CD4-positive, alpha-beta T cell treated with Interferon alpha-2 for 1 hour (primary cell): ENCODE data around the gene KRT86.

Source experiments
- DNase-seq, 2 donors: peaks; one replicate each; pipeline ENCODE4 v3.0.0-alpha.2; 2020 to 2022

KRT86 gene

DNA sequence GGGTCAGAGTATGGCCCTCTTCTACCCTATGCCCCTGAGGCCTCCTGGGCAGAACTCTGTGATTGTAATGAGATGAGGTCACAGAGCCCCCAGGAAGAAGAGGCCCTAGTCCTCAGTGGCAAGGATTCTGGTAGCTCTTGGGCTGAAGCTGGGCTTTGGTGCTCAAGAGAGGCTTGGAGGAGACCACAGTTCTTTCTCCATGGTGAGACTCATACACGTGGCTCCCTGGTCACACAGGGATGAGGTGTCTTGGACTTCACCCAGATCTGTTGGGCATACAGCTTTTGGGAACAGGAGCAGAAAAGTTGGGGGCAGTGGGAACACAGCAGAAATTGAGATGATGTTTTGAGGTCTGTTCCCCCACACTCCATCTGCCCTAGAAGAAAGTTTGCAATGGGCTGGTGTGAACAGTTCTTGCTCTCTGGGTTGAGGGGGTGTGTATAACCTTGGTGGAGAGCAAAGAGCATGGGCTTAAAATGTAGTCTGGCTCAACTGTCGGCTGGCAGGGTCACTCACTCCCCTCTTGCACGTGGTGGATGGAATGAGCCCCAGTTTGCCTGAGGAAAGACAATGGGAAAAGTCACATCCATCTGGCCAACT is at the start of gene KRT86:
Gene KRT86 (plus strand): TSS at position 125 of the 600 bp plus-strand sequence. CDS start 27,272 bp downstream, outside the sequence.
- no peak for DNase-seq

DNA sequence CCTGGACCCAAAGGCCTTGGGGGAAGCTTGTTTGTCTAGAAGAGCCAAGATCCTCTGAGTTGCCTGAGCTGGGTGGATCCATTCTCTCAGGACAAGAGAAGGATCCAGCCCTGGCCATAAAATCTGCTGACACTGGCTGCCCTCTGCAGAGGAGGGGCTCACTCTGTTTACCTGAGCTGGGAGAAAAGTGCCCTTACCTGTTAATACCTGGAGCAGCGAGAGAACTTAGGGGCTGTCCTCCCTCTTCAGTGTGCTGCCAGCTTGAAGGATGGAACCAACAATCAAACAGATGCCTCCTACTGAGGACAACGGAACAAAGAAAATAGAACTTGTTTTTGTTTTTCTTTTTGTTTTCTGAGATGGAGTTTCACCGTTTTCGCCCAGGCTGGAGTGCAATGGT is 48.7 kb upstream of the KRT86 start:
- no peak for DNase-seq

DNA sequence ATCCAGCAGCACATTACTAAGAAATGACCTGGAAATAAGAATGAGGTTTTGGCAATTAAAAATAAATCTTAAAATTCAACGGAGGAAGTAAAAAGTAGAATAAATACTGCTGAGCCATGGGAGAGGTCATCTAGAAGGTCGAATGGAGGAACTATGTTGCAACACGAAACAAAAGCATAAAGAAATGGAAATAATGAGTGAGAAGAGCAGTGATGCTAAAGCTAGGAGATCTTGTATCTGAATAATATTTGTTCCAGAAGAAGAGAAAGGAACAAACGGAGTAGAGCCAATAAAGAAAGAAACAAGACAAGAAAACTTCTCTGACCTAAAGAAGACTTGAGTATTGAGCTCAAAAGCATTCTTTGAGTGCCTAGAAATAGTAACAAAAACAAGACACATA is 48.0 kb upstream of the KRT86 start:
- no peak for DNase-seq

- DNase-seq = no peak
These were observed 46.8 kb upstream of the KRT86 start for GRCh38 chr12:52227606-52228166.

DNA sequence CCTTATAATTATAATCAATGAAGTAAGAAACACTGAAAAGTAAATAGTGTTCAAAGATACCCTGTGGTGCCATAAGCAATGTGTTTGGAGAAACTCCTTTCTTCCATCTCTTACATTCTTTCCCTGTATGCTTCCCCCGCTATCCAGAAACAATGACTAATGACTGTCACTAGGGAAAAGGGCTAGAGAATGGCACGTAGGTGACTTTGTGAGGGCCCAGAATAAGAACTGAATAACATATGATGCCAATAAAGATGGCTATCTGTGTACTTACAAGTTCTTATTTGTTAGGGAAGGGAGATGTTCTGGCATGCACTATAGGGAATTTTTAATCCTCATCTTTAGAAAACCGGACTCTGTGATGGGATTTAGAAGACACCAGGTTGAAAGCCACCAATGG is 46.1 kb upstream of the KRT86 start:
- no peak for DNase-seq

GRCh38 chr12:52228931-52229330 is 45.5 kb upstream of the KRT86 start:
- no peak for DNase-seq

GRCh38 chr12:52229836-52230343 is 44.6 kb upstream of the KRT86 start:
- no peak for DNase-seq

- DNase-seq = no peak
These were observed 43.8 kb upstream of the KRT86 start for GRCh38 chr12:52230364-52231281.

GRCh38 chr12:52231305-52232202 is 42.9 kb upstream of the KRT86 start:
- no peak for DNase-seq

- no peak for DNase-seq
These were observed 42.2 kb upstream of the KRT86 start for GRCh38 chr12:52232203-52232673.

DNA sequence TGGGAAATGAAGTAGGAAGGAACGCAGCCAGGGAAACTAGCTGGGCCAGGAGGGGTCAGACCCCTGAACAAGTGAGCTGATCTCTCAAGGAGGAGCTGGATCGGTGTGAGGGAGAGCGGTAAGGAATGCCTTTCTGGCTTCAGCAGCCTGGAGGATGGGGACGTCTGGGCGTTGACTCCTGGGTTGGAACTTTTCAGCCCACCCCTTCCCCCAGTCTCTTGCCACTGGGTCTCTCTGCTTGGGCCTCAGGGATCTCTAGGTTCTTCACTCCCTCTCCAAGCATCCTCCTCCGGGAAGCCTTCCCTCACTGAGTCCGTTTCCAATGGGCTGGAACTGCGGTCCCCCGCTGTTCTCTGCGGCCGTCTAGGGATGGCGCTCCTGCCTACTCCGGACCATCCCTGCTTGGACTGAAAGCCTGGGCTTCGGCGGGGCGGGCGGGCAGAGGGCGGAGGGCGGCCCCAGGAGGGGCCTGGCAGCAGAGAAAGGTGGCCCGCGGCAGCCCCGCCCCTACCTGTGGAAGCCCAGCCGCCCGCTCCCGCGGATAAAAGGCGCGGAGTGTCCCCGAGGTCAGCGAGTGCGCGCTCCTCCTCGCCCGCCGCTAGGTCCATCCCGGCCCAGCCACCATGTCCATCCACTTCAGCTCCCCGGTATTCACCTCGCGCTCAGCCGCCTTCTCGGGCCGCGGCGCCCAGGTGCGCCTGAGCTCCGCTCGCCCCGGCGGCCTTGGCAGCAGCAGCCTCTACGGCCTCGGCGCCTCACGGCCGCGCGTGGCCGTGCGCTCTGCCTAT is 41.6 kb upstream of the KRT86 start, which contains the start of gene KRT7:
Gene KRT7 (plus strand): TSS at position 570 of the 788 bp plus-strand sequence. CDS start 54 bp downstream, at position 624.
- no peak for DNase-seq

DNA sequence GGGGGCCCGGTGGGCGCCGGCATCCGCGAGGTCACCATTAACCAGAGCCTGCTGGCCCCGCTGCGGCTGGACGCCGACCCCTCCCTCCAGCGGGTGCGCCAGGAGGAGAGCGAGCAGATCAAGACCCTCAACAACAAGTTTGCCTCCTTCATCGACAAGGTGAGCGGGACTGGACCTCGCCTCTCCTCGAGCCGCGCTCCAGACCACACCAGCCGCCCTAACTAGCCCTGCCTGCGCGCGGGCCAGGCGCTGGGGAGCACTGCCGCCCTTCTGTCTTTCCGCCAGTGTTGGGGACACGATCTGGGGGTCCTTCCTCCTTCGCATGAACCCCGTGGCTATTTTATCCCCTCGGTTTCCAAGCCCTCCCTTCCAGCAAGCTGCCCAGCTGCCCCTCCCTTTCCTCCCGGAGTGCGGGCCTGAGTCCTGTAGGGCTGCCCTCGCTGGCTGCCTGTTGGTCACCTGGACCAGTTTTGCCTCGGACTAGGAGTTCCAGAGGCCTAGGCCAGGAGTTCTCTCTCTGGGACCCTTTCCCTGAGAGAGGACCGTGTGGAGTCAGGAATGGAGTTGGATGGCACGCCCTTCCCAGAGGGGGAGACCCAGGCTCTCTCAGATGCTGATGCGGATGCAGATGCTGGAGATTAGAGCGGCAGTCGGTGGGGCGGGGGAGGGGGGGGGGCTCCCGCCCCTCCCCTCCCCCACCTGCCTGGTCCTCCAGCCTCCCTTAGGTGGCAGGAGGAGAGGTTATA is 40.8 kb upstream of the KRT86 start:
- no peak for DNase-seq

GRCh38 chr12:52234223-52234810 is 40.1 kb upstream of the KRT86 start:
- DNase-seq = no peak

- DNase-seq = no peak
These were observed 39.3 kb upstream of the KRT86 start for GRCh38 chr12:52235001-52235764.

DNA sequence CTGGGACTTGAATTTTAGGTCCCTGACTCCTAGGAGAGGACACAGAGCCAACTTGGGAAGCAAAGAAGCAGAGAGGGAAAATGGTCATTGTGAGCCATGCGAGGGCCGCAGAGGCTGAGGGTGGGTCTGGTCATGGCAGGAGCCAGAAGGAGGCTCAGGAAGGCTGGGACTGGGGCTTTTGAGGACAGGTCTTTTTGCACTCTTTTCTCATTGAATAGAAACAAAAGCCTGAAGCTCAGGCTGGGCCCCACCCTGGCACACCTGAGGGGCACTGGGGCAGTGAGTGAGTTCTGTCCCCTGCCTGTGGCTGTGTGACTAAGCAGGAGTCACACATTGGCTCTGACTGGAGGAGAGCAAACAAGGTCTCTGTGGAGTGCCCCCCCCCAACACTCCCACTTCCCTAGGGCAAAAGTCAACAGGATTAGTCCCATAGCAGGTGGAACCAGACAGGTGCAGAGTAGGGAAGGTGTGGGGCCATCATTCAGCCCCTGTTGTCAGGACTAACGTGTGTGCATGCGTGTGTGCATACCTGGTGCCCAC is 38.6 kb upstream of the KRT86 start:
- DNase-seq = no peak

- DNase-seq = no peak
These were observed 37.9 kb upstream of the KRT86 start for GRCh38 chr12:52236386-52237050.

GRCh38 chr12:52238207-52238840 is 36.1 kb upstream of the KRT86 start:
- DNase-seq = no peak
